Epithelial cell of esophagus (primary cell): ENCODE data around the gene PRELID1.

ENCODE experiments used
- DNase-seq: peaks from one replicate; pipeline ENCODE4 v3.0.0; 2010; ENCODE audit warnings: low read depth
- H3K4me3 ChIP-seq: 2 replicates; pipeline ENCODE4 v1.5.1; 2011; ENCODE audit warnings: mild to moderate bottlenecking, low read length, control low read depth
- CTCF ChIP-seq: IDR thresholded peaks from 2 replicates; pipeline ENCODE4 v1.5.1; 2011; ENCODE audit warnings: low read depth, mild to moderate bottlenecking, low read length, control low read depth, inconsistent platforms; ENCODE audit not compliant: insufficient read depth; ENCODE audit errors: missing control alignments

The PRELID1 gene

GRCh38 chr5:177269232-177269895 is 34.2 kb upstream of the PRELID1 start:
- DNase-seq: no peak
- no peak for TF ChIP-seq CTCF
- no peak overlapping the region for H3K4me3 ChIP-seq

GRCh38 chr5:177269976-177270375 is 33.6 kb upstream of the PRELID1 start:
- no peak overlapping the region for H3K4me3 ChIP-seq
- no peak for TF ChIP-seq CTCF
- peak; percentile 82 for DNase-seq

GRCh38 chr5:177270653-177271052 is 32.9 kb upstream of the PRELID1 start:
- no peak overlapping the region for H3K4me3 ChIP-seq
- TF ChIP-seq CTCF: no peak
- no peak for DNase-seq

GRCh38 chr5:177271113-177271512 is 32.5 kb upstream of the PRELID1 start:
- no peak for TF ChIP-seq CTCF
- no peak overlapping the region for H3K4me3 ChIP-seq
- no peak for DNase-seq

- no peak overlapping the region for H3K4me3 ChIP-seq
- no peak for TF ChIP-seq CTCF
- DNase-seq: no peak
Measured at GRCh38 chr5:177275883-177276282, 27.7 kb upstream of the PRELID1 start.

- DNase-seq: no peak
- TF ChIP-seq CTCF: no peak
- no peak overlapping the region for H3K4me3 ChIP-seq
Measured at GRCh38 chr5:177276886-177277285, 26.7 kb upstream of the PRELID1 start.

- no peak overlapping the region for H3K4me3 ChIP-seq
- no peak for TF ChIP-seq CTCF
- DNase-seq: no peak
Measured at GRCh38 chr5:177288191-177288590, 15.4 kb upstream of the PRELID1 start.
